Activated CD4-positive, CD25-positive, alpha-beta regulatory T cell treated with anti-CD3 and anti-CD28 coated beads, Interleukin-2, amount 50 U/mL, for 72 hours (primary cell): ENCODE data around the gene TACC3.

Source experiments
- DNase-seq: peaks from one replicate; pipeline ENCODE4 v3.0.0; 2021

The TACC3 gene

GRCh38 chr4:1748465-1748995 is 27.2 kb downstream of the TACC3 start:
- peak; percentile 86 for DNase-seq

GRCh38 chr4:1749370-1749769 is 28.0 kb downstream of the TACC3 start:
- no peak for DNase-seq

- no peak for DNase-seq
These were observed 28.5 kb downstream of the TACC3 start for GRCh38 chr4:1749826-1750225.

- no peak for DNase-seq
These were observed 29.2 kb downstream of the TACC3 start for GRCh38 chr4:1750381-1751154.

GRCh38 chr4:1751155-1751918 is 30.0 kb downstream of the TACC3 start:
- DNase-seq = no peak

- DNase-seq = no peak
These were observed 30.6 kb downstream of the TACC3 start for GRCh38 chr4:1751919-1752283.

GRCh38 chr4:1752284-1753041 is 31.1 kb downstream of the TACC3 start:
- DNase-seq = peak; percentile 51

GRCh38 chr4:1753294-1753696 is 32.0 kb downstream of the TACC3 start:
- no peak for DNase-seq

- no peak for DNase-seq
These were observed 32.5 kb downstream of the TACC3 start for GRCh38 chr4:1753697-1754311.

GRCh38 chr4:1754336-1754735 is 33.0 kb downstream of the TACC3 start:
- no peak for DNase-seq

GRCh38 chr4:1755297-1755696 is 34.0 kb downstream of the TACC3 start:
- DNase-seq = no peak

- DNase-seq = no peak
These were observed 34.8 kb downstream of the TACC3 start for GRCh38 chr4:1756079-1756478.

- DNase-seq = no peak
These were observed 35.8 kb downstream of the TACC3 start for GRCh38 chr4:1756893-1757779.

- DNase-seq = no peak
These were observed 36.5 kb downstream of the TACC3 start for GRCh38 chr4:1757836-1758235.

GRCh38 chr4:1758306-1759121 is 37.2 kb downstream of the TACC3 start:
- no peak for DNase-seq

GRCh38 chr4:1759170-1759817 is 38.0 kb downstream of the TACC3 start:
- no peak for DNase-seq

GRCh38 chr4:1759818-1760223 is 38.5 kb downstream of the TACC3 start:
- no peak for DNase-seq

- no peak for DNase-seq
These were observed 39.3 kb downstream of the TACC3 start for GRCh38 chr4:1760521-1761071.

GRCh38 chr4:1761130-1761689 is 39.9 kb downstream of the TACC3 start:
- DNase-seq = no peak
